Natural killer cell (primary cell): ENCODE results near the gene GTSE1. TPM values are rescaled to one million over a fixed set of nuclear protein-coding genes. Genes with fewer than 3 reads are reported as not detected.

Experiments
- ATAC-seq, 3 donors: fragments of 150-1000 bp in 2 of 3; fragments of 200-7000 bp in 1 of 3; cut with Tn5 transposase; 1 replicate in 1 of 3; 2 replicates in 2 of 3; pipeline ENCODE4 v1.10.0; 2021; ENCODE audit warnings: mild to moderate bottlenecking in 2 of 3, moderate library complexity in 2 of 3
- DNase-seq, 2 donors: peaks; one replicate each; pipeline versions ENCODE4 v3.0.0 to v3.0.0-alpha.2; 2013 to 2021; ENCODE audit warnings: mixed read lengths in 1 of 2
- H3K27ac ChIP-seq: one replicate; pipeline ENCODE4 v1.5.1; 2013; ENCODE audit warnings: mild to moderate bottlenecking, low read length
- H3K27me3 ChIP-seq: one replicate; pipeline ENCODE4 v1.6.1; 2013; ENCODE audit warnings: low read length; ENCODE audit not compliant: control insufficient read depth, insufficient read depth
- H3K36me3 ChIP-seq: one replicate; pipeline ENCODE4 v1.6.1; 2013; ENCODE audit warnings: low read length; ENCODE audit not compliant: control insufficient read depth, insufficient read depth
- H3K4me1 ChIP-seq: one replicate; pipeline ENCODE4 v1.6.1; 2013; ENCODE audit warnings: low read length; ENCODE audit not compliant: control insufficient read depth, insufficient read depth
- H3K4me3 ChIP-seq: one replicate; pipeline ENCODE4 v1.5.1; 2013; ENCODE audit warnings: low read length
- H3K9me3 ChIP-seq: one replicate; pipeline ENCODE4 v1.6.1; 2013; ENCODE audit warnings: low read length; ENCODE audit not compliant: control insufficient read depth, insufficient read depth
- H3K27ac Mint-ChIP-seq, 2 donors: one replicate each; pipeline ENCODE4 v1.8.0; 2022; ENCODE audit warnings: mild to moderate bottlenecking in 2 of 2, mixed read lengths in 2 of 2, moderate library complexity in 1 of 2
- H3K27me3 Mint-ChIP-seq, 2 donors: one replicate each; pipeline ENCODE4 v1.8.0; 2022; ENCODE audit warnings: low read depth in 2 of 2, mixed read lengths in 2 of 2
- H3K36me3 Mint-ChIP-seq: one replicate; pipeline ENCODE4 v1.8.0; 2022; ENCODE audit warnings: mixed read lengths
- H3K4me1 Mint-ChIP-seq, 2 donors: one replicate each; pipeline ENCODE4 v1.8.0; 2022; ENCODE audit warnings: mixed read lengths in 2 of 2
- H3K4me3 Mint-ChIP-seq: one replicate; pipeline ENCODE4 v1.8.0; 2022; ENCODE audit warnings: mild to moderate bottlenecking, moderate library complexity, mixed read lengths
- H3K9me3 Mint-ChIP-seq, 2 donors: one replicate each; pipeline ENCODE4 v1.8.0; 2022; ENCODE audit warnings: mixed read lengths in 2 of 2
- WGBS: methylation state at CpG from one replicate; pipeline ENCODE4 v1.1.7; 2013; ENCODE audit warnings: missing lambda C conversion rate; ENCODE audit not compliant: insufficient coverage; 5-methylcytosine and 5-hydroxymethylcytosine counted together
- intact Hi-C: fragments of 100-400 bp; cut with micrococcal nuclease; formaldehyde crosslinking; loops from one replicate; pipeline ENCODE4 v1.14.2; 2022
- total RNA-seq, 4 donors: library from RNA; stranded (reverse); fragments of 120-200 nt in 1 of 4; gene quantifications; one replicate each; pipeline versions ENCODE4 v1.2.3 to v1.2.4, GENCODE V29; 2013 to 2022
- TF ChIP-seq, protein P1 (sequence below): fragments of 200-600 bp; IDR thresholded peaks from one replicate; pipeline ENCODE4 v1.8.0; 2022; ENCODE audit warnings: antibody characterized with exemption

GTSE1 gene
- total RNA-seq, 3 donors from 2014 or later (not counting 1 experiment from before 2014, with no cell fraction given): 2.7 to 4.0 (median 2.9) TPM

DNA sequence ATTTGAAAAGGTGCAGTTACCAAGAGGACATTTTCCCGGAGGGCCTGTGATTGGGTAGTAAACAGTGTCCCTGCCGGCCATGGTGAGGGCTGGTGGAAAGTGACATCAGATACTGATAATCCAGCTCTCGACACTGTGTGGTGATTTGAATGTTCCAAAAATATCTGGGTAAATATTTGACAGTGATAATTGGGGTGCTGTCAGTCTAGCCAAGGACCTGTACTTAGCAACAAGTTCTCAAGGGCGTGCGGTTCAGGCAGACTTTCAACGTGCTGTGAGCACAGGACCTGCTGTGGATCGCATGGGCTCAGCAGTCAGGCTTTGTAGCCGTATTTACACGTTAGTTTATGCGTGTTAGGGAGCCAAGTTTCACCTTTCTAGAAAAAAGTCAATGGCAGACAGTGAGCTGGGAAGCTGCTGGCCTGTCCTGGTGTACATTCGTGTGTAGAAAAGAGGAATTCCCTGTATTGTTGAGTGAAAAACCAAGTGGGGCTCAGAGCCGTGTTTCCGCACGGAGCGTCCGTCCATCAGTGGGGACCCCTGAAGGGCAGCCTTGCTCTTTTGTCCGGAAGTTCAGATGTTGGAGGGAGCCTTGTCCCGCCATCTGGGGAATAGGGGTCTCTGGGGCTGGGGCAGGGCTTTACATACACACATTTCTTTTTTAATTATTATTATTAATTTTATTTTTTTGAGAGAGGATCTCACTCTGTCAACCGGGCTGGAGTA is 50.2 kb downstream of the GTSE1 start:
- ATAC-seq (no peak), DNase-seq (no peak)
- H3K4me3 Mint-ChIP-seq: no peak overlapping the region
- no peak overlapping the region for H3K27ac ChIP-seq
- TF ChIP-seq, protein P1, sequence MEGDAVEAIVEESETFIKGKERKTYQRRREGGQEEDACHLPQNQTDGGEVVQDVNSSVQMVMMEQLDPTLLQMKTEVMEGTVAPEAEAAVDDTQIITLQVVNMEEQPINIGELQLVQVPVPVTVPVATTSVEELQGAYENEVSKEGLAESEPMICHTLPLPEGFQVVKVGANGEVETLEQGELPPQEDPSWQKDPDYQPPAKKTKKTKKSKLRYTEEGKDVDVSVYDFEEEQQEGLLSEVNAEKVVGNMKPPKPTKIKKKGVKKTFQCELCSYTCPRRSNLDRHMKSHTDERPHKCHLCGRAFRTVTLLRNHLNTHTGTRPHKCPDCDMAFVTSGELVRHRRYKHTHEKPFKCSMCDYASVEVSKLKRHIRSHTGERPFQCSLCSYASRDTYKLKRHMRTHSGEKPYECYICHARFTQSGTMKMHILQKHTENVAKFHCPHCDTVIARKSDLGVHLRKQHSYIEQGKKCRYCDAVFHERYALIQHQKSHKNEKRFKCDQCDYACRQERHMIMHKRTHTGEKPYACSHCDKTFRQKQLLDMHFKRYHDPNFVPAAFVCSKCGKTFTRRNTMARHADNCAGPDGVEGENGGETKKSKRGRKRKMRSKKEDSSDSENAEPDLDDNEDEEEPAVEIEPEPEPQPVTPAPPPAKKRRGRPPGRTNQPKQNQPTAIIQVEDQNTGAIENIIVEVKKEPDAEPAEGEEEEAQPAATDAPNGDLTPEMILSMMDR: no peak
- H3K27ac Mint-ChIP-seq: no peak overlapping the region
- no peaks in the 10 kb centered on the region for H3K4me1 Mint-ChIP-seq
- peaks cover 15% of the 10 kb centered on the region for H3K36me3 Mint-ChIP-seq
- peaks cover 74% of the 10 kb centered on the region for H3K36me3 ChIP-seq
- 98% methylated on average over 17 of the region's 19 CpGs for WGBS
- H3K4me1 ChIP-seq: no peaks in the 10 kb centered on the region
- no peaks in the 10 kb centered on the region for H3K27me3 ChIP-seq
- no peaks in the 10 kb centered on the region for H3K27me3 Mint-ChIP-seq
- H3K9me3 Mint-ChIP-seq: no peaks in the 10 kb centered on the region
- H3K9me3 ChIP-seq: no peaks in the 10 kb centered on the region
- H3K4me3 ChIP-seq: no peak overlapping the region
- intact Hi-C loops: no loop called here

DNA sequence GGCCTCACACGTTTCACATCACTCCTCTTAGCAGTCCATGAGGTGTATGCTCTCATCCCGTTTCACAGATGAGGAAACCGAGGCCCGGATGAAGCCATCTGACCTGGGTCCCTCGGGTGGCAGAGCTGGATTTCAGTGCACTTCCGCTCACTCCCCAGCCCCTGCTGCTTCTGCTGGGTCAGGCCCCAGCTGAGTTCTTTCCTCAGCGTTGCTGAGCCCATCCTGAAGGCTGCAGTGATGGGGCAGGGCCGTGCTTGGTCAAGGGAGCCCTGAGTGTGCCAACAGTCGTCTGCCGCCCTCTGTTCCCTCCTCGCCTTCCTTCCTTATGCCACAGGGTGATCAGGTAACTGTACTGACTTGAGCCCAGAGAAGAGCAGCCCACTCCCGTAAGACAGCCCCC is 51.0 kb downstream of the GTSE1 start:
- H3K36me3 Mint-ChIP-seq: peaks cover 15% of the 10 kb centered on the region
- H3K4me3 Mint-ChIP-seq: no peak overlapping the region
- no peaks in the 10 kb centered on the region for H3K4me1 ChIP-seq
- no peak overlapping the region for H3K27ac Mint-ChIP-seq
- H3K9me3 Mint-ChIP-seq: no peaks in the 10 kb centered on the region
- intact Hi-C loops: no loop called here
- no peak overlapping the region for H3K27ac ChIP-seq
- no peaks in the 10 kb centered on the region for H3K4me1 Mint-ChIP-seq
- no peaks in the 10 kb centered on the region for H3K27me3 ChIP-seq
- 97% methylated on average over 12 of the region's 12 CpGs for WGBS
- peaks cover 78% of the 10 kb centered on the region for H3K36me3 ChIP-seq
- TF ChIP-seq, protein P1: no peak
- no peaks in the 10 kb centered on the region for H3K27me3 Mint-ChIP-seq
- H3K9me3 ChIP-seq: no peaks in the 10 kb centered on the region
- no peak overlapping the region for H3K4me3 ChIP-seq
- ATAC-seq (no peak), DNase-seq (no peak)

DNA sequence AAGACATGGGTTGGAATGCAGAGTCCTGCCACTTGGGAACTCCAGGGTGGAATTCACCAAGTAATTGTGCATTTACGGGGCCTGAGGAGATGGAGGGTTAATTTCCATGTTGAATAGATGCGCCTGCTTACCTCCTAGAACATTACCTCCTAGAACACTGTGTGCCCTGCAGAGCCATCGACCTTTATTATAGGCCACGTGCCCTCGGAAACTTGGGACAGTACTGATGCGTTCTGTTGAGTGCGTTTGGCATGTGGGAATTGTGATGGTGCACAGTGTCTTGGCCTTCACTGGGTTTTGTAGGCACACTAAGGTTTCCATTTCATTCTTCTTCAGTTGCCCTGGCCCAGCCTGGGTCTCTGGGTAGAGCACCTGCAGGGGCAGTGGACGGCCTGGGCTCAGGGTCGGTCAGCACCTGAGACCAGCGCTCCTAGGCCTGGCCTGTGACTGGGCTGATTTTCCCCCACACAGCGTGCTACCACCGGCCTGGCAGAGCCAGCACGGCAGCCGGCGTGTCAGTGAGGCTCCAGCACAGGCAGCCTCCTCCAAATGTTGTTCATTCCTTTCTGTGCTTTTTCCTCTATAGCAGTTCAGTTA is 51.5 kb downstream of the GTSE1 start:
- no peaks in the 10 kb centered on the region for H3K4me1 Mint-ChIP-seq
- H3K27me3 Mint-ChIP-seq: no peaks in the 10 kb centered on the region
- H3K27ac Mint-ChIP-seq: no peak overlapping the region
- intact Hi-C loops: no loop called here
- peaks cover 15% of the 10 kb centered on the region for H3K36me3 Mint-ChIP-seq
- no peak overlapping the region for H3K4me3 Mint-ChIP-seq
- Histone ChIP-seq H3K9me3 (no peaks in the 10 kb centered on the region), H3K4me3 (no peak overlapping the region), H3K4me1 (no peaks in the 10 kb centered on the region), H3K36me3 (peaks cover 80% of the 10 kb centered on the region), H3K27ac (no peak overlapping the region), H3K27me3 (no peaks in the 10 kb centered on the region)
- TF ChIP-seq, protein P1: no peak
- DNase-seq (no peak), ATAC-seq (no peak)
- no peaks in the 10 kb centered on the region for H3K9me3 Mint-ChIP-seq
- 97% methylated on average over 14 of the region's 15 CpGs for WGBS
